ENCODE measurements around the gene LRRC75A. TPM values are rescaled to one million over a fixed set of nuclear protein-coding genes. Genes with fewer than 3 reads are reported as not detected.

Gene LRRC75A
- polyA plus RNA-seq, 1 donor (not counting 4 experiments of a cell fraction or from before 2014, with no cell fraction given), result not detected

GRCh38 chr17:16488968-16489337, 3.0 kb downstream of the LRRC75A start:
- Histone ChIP-seq H3K9me1 (ENCODE audit: control insufficient read depth, extremely low read depth, insufficient read depth, low read length) (no peaks in the 10 kb centered on the region), H2AFZ (ENCODE audit: control insufficient read depth, low read length) (no peak overlapping the region), H3K36me3 (ENCODE audit: control insufficient read depth in 2 of 2, extremely low read depth in 1 of 2, insufficient read depth in 2 of 2, low read length in 2 of 2) (no peaks in the 10 kb centered on the region), H3K4me2 (ENCODE audit: control insufficient read depth, extremely low read depth, insufficient read depth, low read depth, low read length) (no peak overlapping the region), H3K4me3 (ENCODE audit: control insufficient read depth in 2 of 3, extremely low read depth in 1 of 3, insufficient read depth in 2 of 3, low read depth in 1 of 3, low read length in 3 of 3) (no peak overlapping the region), H3K4me1 (ENCODE audit: control insufficient read depth, extremely low read depth, insufficient read depth, low read length) (peaks cover 12% of the 10 kb centered on the region), H3K27ac (ENCODE audit: control insufficient read depth, insufficient read depth, low read length) (no peak overlapping the region), H3K9me3 (ENCODE audit: control insufficient read depth, low read depth, low read length) (no peaks in the 10 kb centered on the region), H3K9ac (ENCODE audit: control insufficient read depth, extremely low read depth, insufficient read depth, low read length) (no peak overlapping the region), H3K27me3 (ENCODE audit: control insufficient read depth, extremely low read depth, insufficient read depth, low read length) (peaks cover 54% of the 10 kb centered on the region), H4K20me1 (ENCODE audit: control insufficient read depth, extremely low read depth, insufficient read depth, low read length) (no peaks in the 10 kb centered on the region), H3K79me2 (ENCODE audit: control insufficient read depth, insufficient read depth, low read length) (no peaks in the 10 kb centered on the region)
- dilution Hi-C loops (cut with MboI; ENCODE audit: extremely low pct_ligation_motif_present, low sequenced_read_pairs), result no loop called here
- no peak for DNase-seq (ENCODE audit: low read depth, low spot score)
- FAIRE-seq, result no peak
- TF ChIP-seq CTCF (optimal IDR thresholded peaks at IDR 0.05 in 1 of 3, IDR thresholded peaks at IDR 0.05 in 1 of 3, conservative IDR thresholded peaks at IDR 0.05 in 1 of 3; ENCODE audit: extremely low read depth in 1 of 3, insufficient read depth in 2 of 3, low read length in 3 of 3) (no peak), EZH2 (IDR thresholded peaks at IDR 0.05; ENCODE audit: low read length) (no peak)

- FAIRE-seq (no peak), DNase-seq (ENCODE audit: low read depth, low spot score) (no peak)
- no peaks in the 10 kb centered on the region for H3K9me3 ChIP-seq (ENCODE audit: control insufficient read depth, low read depth, low read length)
- H3K4me3 ChIP-seq (ENCODE audit: control insufficient read depth in 2 of 3, extremely low read depth in 1 of 3, insufficient read depth in 2 of 3, low read depth in 1 of 3, low read length in 3 of 3), result no peak overlapping the region
- dilution Hi-C loops (cut with MboI; ENCODE audit: extremely low pct_ligation_motif_present, low sequenced_read_pairs), result no loop called here
- no peaks in the 10 kb centered on the region for H3K36me3 ChIP-seq (ENCODE audit: control insufficient read depth in 2 of 2, extremely low read depth in 1 of 2, insufficient read depth in 2 of 2, low read length in 2 of 2)
- no peaks in the 10 kb centered on the region for H3K79me2 ChIP-seq (ENCODE audit: control insufficient read depth, insufficient read depth, low read length)
- peaks cover 54% of the 10 kb centered on the region for H3K27me3 ChIP-seq (ENCODE audit: control insufficient read depth, extremely low read depth, insufficient read depth, low read length)
- no peak overlapping the region for H2AFZ ChIP-seq (ENCODE audit: control insufficient read depth, low read length)
- no peaks in the 10 kb centered on the region for H3K9me1 ChIP-seq (ENCODE audit: control insufficient read depth, extremely low read depth, insufficient read depth, low read length)
- TF ChIP-seq EZH2 (IDR thresholded peaks at IDR 0.05; ENCODE audit: low read length) (no peak), CTCF (optimal IDR thresholded peaks at IDR 0.05 in 1 of 3, IDR thresholded peaks at IDR 0.05 in 1 of 3, conservative IDR thresholded peaks at IDR 0.05 in 1 of 3; ENCODE audit: extremely low read depth in 1 of 3, insufficient read depth in 2 of 3, low read length in 3 of 3) (no peak)
- no peak overlapping the region for H3K9ac ChIP-seq (ENCODE audit: control insufficient read depth, extremely low read depth, insufficient read depth, low read length)
- no peaks in the 10 kb centered on the region for H4K20me1 ChIP-seq (ENCODE audit: control insufficient read depth, extremely low read depth, insufficient read depth, low read length)
- no peak overlapping the region for H3K4me2 ChIP-seq (ENCODE audit: control insufficient read depth, extremely low read depth, insufficient read depth, low read depth, low read length)
- H3K27ac ChIP-seq (ENCODE audit: control insufficient read depth, insufficient read depth, low read length), result no peak overlapping the region
- peaks cover 12% of the 10 kb centered on the region for H3K4me1 ChIP-seq (ENCODE audit: control insufficient read depth, extremely low read depth, insufficient read depth, low read length)
Observed at GRCh38 chr17:16488186-16488967, 3.6 kb downstream of the LRRC75A start.

All from keratinocyte (primary cell).